Panc1 (cell line): Measurements from ENCODE around the gene FGF7.

ENCODE experiments used
- POLR2AphosphoS5 ChIP-seq: IDR thresholded peaks from 2 replicates; pipeline ENCODE4 v1.6.1; 2012; ENCODE audit warnings: mild to moderate bottlenecking, low read depth, low read length, moderate library complexity
- SIN3A ChIP-seq: IDR thresholded peaks from 2 replicates; pipeline ENCODE4 v1.6.1; 2012; ENCODE audit warnings: low read depth, mild to moderate bottlenecking, low read length, moderate library complexity, borderline replicate concordance; ENCODE audit not compliant: insufficient read depth
- TCF7L2 ChIP-seq: IDR thresholded peaks from 2 replicates; pipeline ENCODE4 v1.6.1; 2011; ENCODE audit warnings: mild to moderate bottlenecking, low read depth, low read length, inconsistent platforms
- TF ChIP-seq, protein P1 (sequence below): fragments of 450-650 bp; IDR thresholded peaks from 2 replicates; pipeline ENCODE4 v1.5.1; 2017; ENCODE audit warnings: mild to moderate bottlenecking

DNA sequence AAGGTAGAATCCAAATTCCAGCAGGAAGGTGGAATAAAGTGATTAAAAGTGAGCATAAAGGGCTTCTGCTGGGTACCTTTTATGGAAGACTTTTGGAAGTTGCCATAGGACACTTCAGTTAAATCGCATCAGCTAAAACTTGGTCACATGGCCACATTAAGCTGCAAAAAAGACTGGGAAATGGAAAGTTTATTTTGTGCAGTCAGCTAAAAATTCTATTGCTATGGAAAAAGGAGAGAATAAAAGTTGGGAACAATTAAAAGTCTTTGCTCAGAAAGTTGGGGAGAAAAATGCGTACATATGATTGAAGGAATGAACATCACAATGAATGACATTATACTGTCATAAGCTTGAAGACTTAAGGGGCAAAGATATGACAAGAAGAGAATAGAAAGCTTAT lies 49.3 kb downstream of the FGF7 start:
- TF ChIP-seq, protein P1, sequence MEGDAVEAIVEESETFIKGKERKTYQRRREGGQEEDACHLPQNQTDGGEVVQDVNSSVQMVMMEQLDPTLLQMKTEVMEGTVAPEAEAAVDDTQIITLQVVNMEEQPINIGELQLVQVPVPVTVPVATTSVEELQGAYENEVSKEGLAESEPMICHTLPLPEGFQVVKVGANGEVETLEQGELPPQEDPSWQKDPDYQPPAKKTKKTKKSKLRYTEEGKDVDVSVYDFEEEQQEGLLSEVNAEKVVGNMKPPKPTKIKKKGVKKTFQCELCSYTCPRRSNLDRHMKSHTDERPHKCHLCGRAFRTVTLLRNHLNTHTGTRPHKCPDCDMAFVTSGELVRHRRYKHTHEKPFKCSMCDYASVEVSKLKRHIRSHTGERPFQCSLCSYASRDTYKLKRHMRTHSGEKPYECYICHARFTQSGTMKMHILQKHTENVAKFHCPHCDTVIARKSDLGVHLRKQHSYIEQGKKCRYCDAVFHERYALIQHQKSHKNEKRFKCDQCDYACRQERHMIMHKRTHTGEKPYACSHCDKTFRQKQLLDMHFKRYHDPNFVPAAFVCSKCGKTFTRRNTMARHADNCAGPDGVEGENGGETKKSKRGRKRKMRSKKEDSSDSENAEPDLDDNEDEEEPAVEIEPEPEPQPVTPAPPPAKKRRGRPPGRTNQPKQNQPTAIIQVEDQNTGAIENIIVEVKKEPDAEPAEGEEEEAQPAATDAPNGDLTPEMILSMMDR, result no peak
- TF ChIP-seq SIN3A, result no peak
- no peak for TF ChIP-seq TCF7L2
- TF ChIP-seq POLR2AphosphoS5, result no peak
